PFSK-1 (cell line): ENCODE data around the gene SLC6A6.

ENCODE experiments used
- FOXP2 ChIP-seq: optimal IDR thresholded peaks from 2 replicates; pipeline ENCODE3; 2011; ENCODE audit warnings: borderline replicate concordance, control low read depth, inconsistent platforms; ENCODE audit not compliant: insufficient read depth; ENCODE audit errors: extremely low read length, extremely low read depth
- POLR2AphosphoS5 ChIP-seq: IDR thresholded peaks from 2 replicates; pipeline ENCODE4 v1.6.1; 2012; ENCODE audit warnings: low read depth, mild to moderate bottlenecking, control low read depth, low read length, moderate library complexity
- SIN3A ChIP-seq: IDR thresholded peaks from 2 replicates; pipeline ENCODE4 v1.6.1; 2012; ENCODE audit warnings: mild to moderate bottlenecking, low read length, moderate library complexity, borderline replicate concordance; ENCODE audit not compliant: insufficient read depth
- TAF1 ChIP-seq: IDR thresholded peaks from 2 replicates; pipeline ENCODE4 v1.6.1; 2012; ENCODE audit warnings: low read length, control low read depth, borderline replicate concordance; ENCODE audit not compliant: insufficient read depth
- TF ChIP-seq, protein P1 (sequence below), 2 experiments: IDR thresholded peaks; 2 replicates each; pipeline versions ENCODE4 v1.6.1 to v1.8.0; 2011 to 2012; ENCODE audit warnings: low read depth in 2 of 2, low read length in 2 of 2, control low read depth in 1 of 2, inconsistent platforms in 1 of 2, mild to moderate bottlenecking in 1 of 2, moderate library complexity in 1 of 2; ENCODE audit not compliant: insufficient read depth in 1 of 2

Gene SLC6A6

DNA sequence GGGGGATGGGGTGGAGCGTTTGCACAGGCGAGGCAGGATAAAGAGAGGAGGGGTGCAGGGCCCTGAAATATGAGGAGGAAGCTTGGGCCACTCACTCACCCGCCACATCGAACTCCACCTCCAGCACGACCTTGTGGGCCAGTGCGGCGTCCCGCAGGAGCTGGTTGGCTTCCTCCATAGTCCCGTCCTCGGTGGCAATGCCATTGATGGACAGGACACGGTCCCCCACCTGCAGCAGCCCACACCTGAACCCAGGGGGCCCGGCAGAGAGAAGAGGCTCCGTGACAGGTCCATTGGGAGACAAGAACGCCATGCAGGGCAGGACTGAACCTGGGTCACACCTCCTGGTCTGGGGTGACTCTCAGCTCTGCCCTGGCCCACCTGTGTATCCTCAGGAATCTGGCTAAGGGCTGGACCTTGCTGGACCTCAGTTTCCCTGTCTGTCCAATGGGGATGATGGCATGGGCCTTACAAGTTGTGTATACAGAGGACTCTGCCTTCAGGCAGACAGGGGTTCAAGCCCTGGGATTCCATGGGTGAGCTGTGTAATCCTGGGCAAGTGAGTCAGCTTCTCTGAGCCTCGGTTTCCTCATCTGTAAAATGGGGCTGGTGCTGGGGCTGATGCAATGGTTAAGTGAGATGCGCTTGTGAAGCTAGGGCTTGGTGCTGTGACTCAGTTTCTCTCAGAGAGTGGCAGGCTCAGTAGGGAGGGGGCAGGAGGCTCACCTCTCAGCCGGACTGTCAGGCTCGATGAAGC, 111.3 kb downstream of the SLC6A6 start:
- TF ChIP-seq, protein P1, sequence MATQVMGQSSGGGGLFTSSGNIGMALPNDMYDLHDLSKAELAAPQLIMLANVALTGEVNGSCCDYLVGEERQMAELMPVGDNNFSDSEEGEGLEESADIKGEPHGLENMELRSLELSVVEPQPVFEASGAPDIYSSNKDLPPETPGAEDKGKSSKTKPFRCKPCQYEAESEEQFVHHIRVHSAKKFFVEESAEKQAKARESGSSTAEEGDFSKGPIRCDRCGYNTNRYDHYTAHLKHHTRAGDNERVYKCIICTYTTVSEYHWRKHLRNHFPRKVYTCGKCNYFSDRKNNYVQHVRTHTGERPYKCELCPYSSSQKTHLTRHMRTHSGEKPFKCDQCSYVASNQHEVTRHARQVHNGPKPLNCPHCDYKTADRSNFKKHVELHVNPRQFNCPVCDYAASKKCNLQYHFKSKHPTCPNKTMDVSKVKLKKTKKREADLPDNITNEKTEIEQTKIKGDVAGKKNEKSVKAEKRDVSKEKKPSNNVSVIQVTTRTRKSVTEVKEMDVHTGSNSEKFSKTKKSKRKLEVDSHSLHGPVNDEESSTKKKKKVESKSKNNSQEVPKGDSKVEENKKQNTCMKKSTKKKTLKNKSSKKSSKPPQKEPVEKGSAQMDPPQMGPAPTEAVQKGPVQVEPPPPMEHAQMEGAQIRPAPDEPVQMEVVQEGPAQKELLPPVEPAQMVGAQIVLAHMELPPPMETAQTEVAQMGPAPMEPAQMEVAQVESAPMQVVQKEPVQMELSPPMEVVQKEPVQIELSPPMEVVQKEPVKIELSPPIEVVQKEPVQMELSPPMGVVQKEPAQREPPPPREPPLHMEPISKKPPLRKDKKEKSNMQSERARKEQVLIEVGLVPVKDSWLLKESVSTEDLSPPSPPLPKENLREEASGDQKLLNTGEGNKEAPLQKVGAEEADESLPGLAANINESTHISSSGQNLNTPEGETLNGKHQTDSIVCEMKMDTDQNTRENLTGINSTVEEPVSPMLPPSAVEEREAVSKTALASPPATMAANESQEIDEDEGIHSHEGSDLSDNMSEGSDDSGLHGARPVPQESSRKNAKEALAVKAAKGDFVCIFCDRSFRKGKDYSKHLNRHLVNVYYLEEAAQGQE (IDR thresholded peaks at IDR 0.05; ENCODE audit: insufficient read depth in 1 of 2, low read depth in 2 of 2, low read length in 2 of 2): no peak
- TF ChIP-seq SIN3A (no peak), FOXP2 (no peak), POLR2AphosphoS5 (no peak), TAF1 (no peak)

GRCh38 chr3:14514323-14514720, 111.9 kb downstream of the SLC6A6 start:
- TF ChIP-seq TAF1 (no peak), FOXP2 (no peak), SIN3A (no peak), POLR2AphosphoS5 (no peak)
- TF ChIP-seq, protein P1 (IDR thresholded peaks at IDR 0.05; ENCODE audit: insufficient read depth in 1 of 2, low read depth in 2 of 2, low read length in 2 of 2): no peak

DNA sequence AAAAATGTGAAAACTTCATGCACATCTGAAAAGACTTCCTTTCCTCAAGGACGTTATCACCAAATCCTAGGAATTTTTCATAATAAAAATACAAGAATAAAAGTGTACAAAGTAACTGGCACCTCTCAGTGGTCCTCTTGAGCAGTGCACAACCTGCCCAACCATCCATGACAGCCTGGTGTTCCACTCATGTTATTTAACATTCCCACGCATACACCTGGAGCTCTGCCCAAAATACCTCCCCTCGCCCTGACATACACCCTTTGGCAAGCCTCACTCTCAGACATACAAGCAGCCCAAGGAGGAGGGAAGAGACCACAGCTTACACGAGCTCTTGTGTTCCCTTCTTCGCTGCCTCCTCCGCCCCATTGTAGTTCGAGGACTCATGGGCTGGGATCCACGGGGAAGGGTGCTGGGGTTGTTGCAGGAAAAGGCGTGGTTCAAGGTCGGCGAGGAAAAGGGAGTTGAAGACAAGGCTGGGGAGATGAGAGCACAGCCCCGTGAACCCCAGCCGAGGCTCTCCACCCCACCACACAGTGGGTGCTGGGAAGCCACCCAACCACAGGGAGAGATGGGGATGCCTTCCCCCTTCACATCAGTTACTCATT, 114.4 kb downstream of the SLC6A6 start:
- TF ChIP-seq SIN3A: no peak
- TF ChIP-seq, protein P1 (IDR thresholded peaks at IDR 0.05; ENCODE audit: insufficient read depth in 1 of 2, low read depth in 2 of 2, low read length in 2 of 2): no peak
- TF ChIP-seq TAF1: no peak
- TF ChIP-seq POLR2AphosphoS5: no peak
- TF ChIP-seq FOXP2: no peak

DNA sequence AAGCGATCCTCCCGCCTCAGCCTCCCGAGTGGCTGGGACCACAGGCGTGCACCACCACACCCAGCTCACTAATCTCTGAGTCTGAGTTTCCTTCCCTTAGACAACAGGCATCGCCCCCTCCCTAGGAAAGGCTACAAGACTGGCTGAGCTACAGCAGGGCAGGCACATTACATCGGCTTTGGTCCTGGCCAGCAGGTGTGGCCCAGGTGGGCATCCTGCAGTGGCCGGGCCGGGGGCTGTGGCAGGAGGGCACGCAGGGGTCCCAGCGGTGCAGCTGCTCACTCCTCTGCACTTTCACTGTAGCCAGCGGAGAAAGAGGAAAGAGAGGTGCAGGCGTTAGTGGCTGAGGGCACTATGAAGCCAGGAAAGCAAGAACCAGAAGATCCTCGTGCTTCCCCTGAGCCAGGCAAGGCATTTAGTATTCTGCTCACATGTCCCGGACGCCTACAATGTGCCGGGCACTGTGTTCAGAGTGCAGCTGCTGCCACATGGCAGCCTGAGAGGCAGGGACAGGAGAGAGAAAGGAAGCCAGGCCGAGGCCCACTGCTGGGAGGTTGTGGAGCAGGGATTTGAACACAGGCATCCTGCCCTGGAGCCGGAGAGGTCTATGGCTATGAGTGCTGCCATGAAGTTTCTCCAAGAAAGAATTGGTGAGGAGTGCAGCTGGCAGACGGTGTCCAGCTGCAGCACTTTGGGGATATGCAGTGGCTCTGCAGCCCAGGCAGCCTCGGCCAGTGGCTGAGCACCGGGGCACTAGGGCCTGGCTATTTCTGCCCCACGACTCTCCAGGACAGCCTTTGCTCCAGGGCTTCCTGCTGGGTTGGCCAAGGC, 115.4 kb downstream of the SLC6A6 start:
- no peak for TF ChIP-seq FOXP2
- no peak for TF ChIP-seq TAF1
- TF ChIP-seq, protein P1 (IDR thresholded peaks at IDR 0.05; ENCODE audit: insufficient read depth in 1 of 2, low read depth in 2 of 2, low read length in 2 of 2): no peak
- TF ChIP-seq POLR2AphosphoS5: no peak
- TF ChIP-seq SIN3A: no peak
